Measurements from ENCODE around the gene SPEG. TPM values are rescaled to one million over a fixed set of nuclear protein-coding genes. Genes with fewer than 3 reads are reported as not detected.

SPEG gene
- total RNA-seq, 1 donor from 2014 or later: 0.07 TPM

DNA sequence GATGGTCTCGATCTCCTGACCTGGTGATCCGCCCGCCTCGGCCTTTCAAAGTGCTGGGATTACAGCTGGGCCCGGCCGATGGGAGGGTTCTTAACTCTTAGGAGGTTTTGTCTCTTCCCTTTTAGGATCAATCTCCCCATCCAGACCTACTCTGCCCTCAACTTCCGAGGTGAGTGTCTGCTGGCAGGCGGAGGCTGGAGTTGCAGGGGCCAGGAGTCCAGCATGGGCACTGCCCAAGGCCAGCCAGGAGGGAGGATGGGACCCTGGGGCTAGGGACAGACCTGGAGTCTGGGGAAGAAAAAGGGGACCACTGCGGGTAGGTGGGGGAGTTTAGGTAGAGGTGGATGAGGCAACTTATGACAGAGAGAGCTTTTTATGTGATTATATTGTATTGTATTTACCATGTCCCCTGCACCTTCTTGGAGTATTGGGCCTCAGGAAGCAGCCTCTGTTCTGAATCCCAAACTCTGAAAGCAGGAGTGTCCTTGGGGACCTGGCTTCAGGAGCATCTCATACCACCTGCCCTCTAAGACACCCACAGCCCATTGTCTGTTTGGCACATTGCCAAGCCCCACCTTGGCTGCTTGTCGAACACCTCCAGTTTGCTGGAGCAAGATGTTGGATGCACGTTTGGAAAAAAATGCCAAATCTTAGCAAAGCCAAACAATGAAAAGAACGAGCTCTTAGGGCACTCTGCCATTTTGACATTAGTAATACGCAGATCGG lies 10.8 kb upstream of the SPEG start:
- H3K27me3 Mint-ChIP-seq: peaks cover 18% of the 10 kb centered on the region

DNA sequence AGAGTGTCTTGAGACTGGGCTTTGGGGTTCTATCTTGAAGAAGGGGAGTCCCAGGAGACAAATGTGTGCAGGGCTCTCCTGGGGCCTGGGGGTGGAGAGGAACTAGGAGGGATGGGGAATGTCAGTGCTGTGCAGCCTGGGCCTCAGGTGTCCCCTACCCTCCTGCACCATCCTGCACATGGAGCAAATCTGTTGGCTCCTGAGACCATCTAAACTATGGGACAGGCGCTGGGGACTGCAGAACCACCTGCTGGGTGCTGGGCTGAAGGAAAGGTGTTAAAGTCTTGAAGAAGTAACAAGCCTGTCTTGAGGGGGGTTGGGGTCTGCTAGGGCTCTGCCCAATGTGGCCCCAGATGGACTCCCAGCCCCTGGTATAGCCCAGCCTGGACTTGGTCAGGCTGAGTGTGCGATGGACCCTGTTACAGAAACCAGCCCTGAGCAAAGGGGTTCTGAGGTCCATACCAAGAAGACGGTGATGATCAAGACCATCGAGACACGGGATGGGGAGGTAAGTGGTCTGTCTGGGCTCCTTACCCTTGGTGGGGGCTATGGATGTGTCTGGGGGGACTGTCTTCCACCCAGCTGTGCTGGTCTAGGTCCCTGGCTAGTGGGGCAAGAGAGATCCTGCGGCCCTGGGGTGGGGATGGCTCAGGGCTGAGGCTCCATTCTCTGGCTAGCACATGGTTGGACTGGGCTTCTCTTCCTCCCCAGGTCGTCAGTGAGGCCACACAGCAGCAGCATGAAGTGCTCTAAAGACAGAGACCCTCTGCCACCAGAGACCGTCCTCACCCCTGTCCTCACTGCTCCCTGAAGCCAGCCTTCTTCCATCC lies 9.2 kb upstream of the SPEG start:
- peaks cover 9% of the 10 kb centered on the region for H3K27me3 Mint-ChIP-seq
- no peak overlapping the region for H3K4me3 Mint-ChIP-seq
- no peak overlapping the region for H3K27ac Mint-ChIP-seq
- intact Hi-C loops (cut with micrococcal nuclease): no loop called here
- H3K9me3 Mint-ChIP-seq: no peaks in the 10 kb centered on the region
- no peak for DNase-seq
- no peaks in the 10 kb centered on the region for H3K4me1 Mint-ChIP-seq
- no peaks in the 10 kb centered on the region for H3K36me3 Mint-ChIP-seq (ENCODE audit: low read depth)

More for the DNA sequence above, 10.8 kb upstream of the SPEG start:
- Mint-ChIP-seq H3K36me3 (ENCODE audit: low read depth) (no peaks in the 10 kb centered on the region), H3K4me1 (no peaks in the 10 kb centered on the region), H3K27ac (no peak overlapping the region), H3K4me3 (no peak overlapping the region), H3K9me3 (no peaks in the 10 kb centered on the region)
- intact Hi-C loops (cut with micrococcal nuclease): no loop called here
- no peak for DNase-seq

DNA sequence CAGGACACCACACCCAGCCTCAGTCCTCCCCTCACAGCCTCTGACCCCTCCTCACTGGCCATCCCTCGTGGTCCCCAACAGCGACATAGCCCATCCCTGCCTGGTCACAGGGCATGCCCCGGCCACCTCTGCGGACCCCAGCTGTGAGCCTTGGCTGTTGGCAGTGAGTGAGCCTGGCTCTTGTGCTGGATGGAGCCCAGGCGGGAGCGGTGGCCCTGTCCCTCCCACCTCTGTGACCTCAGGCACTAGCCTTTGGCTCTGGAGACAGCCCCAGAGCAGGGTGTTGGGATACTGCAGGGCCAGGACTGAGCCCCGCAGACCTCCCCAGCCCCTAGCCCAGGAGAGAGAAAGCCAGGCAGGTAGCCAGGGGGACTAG lies 8.6 kb upstream of the SPEG start:
- H3K4me3 Mint-ChIP-seq: no peak overlapping the region
- no peaks in the 10 kb centered on the region for H3K9me3 Mint-ChIP-seq
- intact Hi-C loops (cut with micrococcal nuclease): no loop called here
- no peaks in the 10 kb centered on the region for H3K36me3 Mint-ChIP-seq (ENCODE audit: low read depth)
- DNase-seq: no peak
- H3K27me3 Mint-ChIP-seq: peaks cover 9% of the 10 kb centered on the region
- no peaks in the 10 kb centered on the region for H3K4me1 Mint-ChIP-seq
- no peak overlapping the region for H3K27ac Mint-ChIP-seq

DNA sequence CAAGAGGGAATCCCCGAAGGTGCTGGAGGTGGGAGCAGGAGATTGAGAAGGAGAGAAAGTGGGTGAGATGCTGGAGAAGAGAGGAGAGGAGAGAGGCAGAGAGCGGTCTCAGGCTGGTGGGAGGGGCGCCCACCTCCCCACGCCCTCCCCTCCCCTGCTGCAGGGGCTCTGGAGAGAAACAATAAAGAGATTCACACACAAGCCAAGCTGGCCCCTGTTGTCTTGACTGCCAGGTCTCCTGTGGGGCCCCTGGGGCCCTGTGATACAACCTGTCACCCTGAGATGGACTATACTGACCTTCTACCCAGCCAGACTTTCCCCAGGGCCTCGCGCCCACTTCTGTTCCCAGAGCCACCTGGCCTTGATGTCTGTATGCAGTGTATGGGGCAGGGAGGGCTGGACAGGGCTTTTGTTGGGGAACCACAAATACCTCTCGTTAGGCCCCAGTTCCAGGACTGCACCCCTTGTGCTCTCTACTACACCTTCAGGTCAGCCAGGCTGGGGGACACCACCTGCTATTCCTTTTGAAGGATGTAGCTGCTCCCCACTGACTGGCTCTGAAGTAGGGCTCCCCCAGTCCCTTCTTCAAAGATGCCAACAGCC lies 8.0 kb upstream of the SPEG start:
- Mint-ChIP-seq H3K9me3 (no peaks in the 10 kb centered on the region), H3K27me3 (peaks cover 9% of the 10 kb centered on the region), H3K4me3 (no peak overlapping the region), H3K36me3 (ENCODE audit: low read depth) (no peaks in the 10 kb centered on the region), H3K4me1 (no peaks in the 10 kb centered on the region), H3K27ac (no peak overlapping the region)
- DNase-seq: no peak
- intact Hi-C loops (cut with micrococcal nuclease): no loop called here

DNA sequence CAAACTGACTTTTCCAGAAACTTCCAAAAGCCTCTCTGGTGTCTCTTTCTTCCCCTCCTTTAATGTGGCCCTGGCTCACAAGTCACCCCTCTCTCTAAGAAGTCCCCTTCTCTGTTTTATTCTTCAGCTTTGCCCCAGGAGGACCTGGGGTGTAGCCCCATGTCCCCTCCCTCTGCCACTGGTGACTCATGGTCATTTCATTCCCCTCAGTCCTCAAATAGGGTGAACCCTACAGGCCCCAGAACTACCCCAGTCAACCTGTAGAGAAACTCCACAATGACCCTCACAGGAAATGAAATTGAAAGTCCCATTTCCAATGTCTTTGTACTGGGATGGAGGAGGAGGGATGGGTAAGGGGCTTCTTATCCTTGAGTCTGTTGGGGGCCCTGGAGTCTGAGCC lies 6.2 kb upstream of the SPEG start:
- Mint-ChIP-seq H3K27ac (no peak overlapping the region), H3K4me1 (no peaks in the 10 kb centered on the region), H3K4me3 (no peak overlapping the region), H3K36me3 (ENCODE audit: low read depth) (no peaks in the 10 kb centered on the region), H3K9me3 (no peaks in the 10 kb centered on the region), H3K27me3 (peaks cover 12% of the 10 kb centered on the region)
- intact Hi-C loops (cut with micrococcal nuclease): no loop called here
- DNase-seq: no peak

DNA sequence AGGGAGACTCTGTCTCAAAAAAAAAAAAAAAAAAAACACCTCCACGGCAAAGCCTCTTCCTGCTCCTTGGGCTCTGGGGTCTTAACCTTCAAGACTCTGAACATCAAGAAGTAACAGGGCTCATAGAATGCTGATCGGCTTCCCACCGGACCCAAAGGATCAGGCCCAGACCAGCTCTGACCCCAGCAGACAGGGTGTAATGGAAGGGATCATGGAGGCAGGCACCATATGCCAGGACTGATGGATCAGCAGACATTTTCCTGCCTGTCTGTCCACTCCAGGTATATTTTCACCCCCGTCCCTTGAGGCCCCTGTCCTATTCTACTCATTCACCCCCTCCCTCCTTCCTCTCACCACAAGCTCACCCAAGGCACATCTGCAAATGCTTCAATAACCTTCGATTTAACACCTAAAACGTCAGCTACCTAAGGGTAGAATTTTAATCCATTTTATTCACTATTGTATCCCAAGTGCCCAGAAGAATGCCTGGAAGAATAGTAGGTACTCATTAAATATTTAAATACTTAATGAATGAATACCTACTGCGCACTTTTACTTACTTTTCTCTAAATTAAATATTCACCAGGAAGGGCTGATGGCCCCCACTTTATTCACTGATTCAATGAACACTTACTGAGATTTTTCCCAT lies 4.6 kb upstream of the SPEG start:
- intact Hi-C loops (cut with micrococcal nuclease): no loop called here
- Mint-ChIP-seq H3K4me1 (no peaks in the 10 kb centered on the region), H3K36me3 (ENCODE audit: low read depth) (no peaks in the 10 kb centered on the region), H3K4me3 (no peak overlapping the region), H3K27ac (no peak overlapping the region), H3K9me3 (no peaks in the 10 kb centered on the region), H3K27me3 (peaks cover 21% of the 10 kb centered on the region)
- no peak for DNase-seq

DNA sequence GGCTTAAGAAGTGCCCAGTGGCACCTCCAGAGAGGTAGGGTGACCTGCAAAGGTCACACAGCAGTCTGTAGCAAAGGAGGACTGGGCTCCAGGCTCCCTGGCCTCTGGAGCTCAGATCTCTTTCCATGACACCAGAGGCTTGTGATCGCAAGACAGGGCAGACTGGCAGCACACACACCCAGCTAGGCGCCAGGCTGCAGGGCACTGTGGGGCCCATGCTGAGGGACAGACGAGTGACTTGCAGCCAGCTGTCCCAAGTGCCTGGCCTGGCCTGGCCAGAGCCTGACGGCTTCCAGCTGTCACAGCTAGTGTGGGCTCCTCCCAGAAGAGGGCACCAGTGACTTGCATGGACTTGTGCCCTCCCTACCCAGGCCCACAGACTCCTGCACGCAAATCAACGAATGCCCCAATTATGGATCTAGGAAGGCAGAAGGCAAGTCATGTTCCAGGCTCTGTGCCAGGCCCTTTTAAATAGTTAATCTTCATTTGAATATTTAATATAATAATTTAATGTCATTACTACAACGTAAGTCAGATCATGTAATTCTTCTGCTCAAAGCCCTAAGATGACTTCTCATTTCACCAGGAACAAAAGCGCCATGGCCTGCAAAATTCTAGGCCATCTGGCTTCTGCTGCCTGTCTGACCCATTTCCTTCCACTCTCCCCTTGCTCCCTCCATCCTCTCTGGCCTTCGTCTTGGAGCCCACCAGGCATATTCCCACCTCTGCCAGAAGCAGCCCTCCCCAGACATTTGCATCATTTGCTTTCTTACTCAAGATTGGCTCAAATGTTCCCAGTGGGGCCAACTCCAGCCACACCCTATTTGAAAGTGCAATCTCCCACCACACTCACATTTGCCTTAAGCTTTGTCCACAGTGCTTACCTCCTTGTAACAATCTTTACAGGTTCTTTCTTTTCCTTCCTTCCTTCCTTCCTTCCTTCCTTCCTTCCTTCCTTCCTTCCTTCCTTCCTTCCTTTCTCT lies 3.7 kb upstream of the SPEG start:
- intact Hi-C loops (cut with micrococcal nuclease): no loop called here
- no peaks in the 10 kb centered on the region for H3K36me3 Mint-ChIP-seq (ENCODE audit: low read depth)

DNA sequence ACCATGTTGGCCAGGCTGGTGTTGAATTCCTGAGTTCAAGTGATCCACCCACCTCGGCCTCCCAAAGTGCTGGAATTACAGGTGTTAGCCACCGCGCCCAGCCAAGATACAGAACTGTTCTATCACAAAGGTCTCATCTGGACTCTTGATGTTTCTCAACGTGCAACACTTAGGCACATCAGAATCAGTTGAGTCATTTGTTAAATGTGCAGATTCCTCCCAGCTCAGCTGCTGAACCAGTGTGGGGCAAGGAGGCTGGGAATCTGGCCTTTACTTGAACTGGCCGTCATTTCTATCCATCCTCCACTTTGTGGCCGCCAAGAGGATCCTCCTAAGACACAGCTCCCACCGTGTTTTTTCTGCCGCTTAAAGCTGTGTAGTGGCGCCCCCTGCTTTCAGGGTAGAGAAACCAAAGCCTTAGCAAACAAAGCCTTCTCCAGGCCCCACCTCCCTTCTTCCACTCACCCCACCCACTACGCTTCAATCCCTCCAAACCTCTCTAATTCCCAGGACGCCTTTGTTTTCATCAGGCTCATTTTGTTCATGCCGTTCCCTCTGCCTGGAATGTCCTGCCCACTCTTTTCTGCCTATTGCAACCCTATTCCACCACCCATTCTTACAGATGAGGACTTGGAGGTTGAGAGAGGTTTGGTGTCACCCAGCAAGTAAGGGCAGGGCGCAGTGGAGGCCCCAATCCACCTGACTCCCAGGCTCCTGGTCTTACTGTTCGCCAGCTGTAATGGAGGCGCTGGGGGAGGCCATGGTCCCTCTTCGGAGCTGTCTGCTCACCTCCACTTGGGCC lies 776 bp upstream of the SPEG start:
- no peak overlapping the region for H3K27ac Mint-ChIP-seq
- H3K4me3 Mint-ChIP-seq: no peak overlapping the region
- H3K4me1 Mint-ChIP-seq: no peaks in the 10 kb centered on the region
- H3K9me3 Mint-ChIP-seq: no peaks in the 10 kb centered on the region
- DNase-seq: peak; percentile 72
- H3K27me3 Mint-ChIP-seq: peaks cover 30% of the 10 kb centered on the region
- intact Hi-C loops (cut with micrococcal nuclease): loop anchor here (1.0 kb wide), 1 partner anchor 31 kb away; no protein-coding TSS in a partner anchor
- H3K36me3 Mint-ChIP-seq (ENCODE audit: low read depth): no peaks in the 10 kb centered on the region

More for the DNA sequence above, 3.7 kb upstream of the SPEG start:
- no peak overlapping the region for H3K4me3 Mint-ChIP-seq
- H3K27ac Mint-ChIP-seq: no peak overlapping the region
- H3K9me3 Mint-ChIP-seq: no peaks in the 10 kb centered on the region
- H3K4me1 Mint-ChIP-seq: no peaks in the 10 kb centered on the region
- no peak for DNase-seq
- H3K27me3 Mint-ChIP-seq: peaks cover 28% of the 10 kb centered on the region

DNA sequence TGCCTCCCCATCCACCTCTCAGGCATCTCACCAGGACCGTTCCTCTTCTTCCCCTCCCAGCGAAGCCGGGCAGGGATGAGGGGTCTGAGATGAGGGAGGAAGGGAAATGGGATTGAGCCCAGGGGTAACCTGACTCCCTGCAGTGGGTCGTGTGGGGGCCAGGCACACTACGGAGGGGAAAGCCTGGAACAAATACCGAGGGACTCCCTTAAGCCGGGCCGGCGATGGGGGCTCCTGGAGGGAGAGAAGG lies 250 bp upstream of the SPEG start:
- Mint-ChIP-seq H3K4me3 (no peak overlapping the region), H3K4me1 (no peaks in the 10 kb centered on the region), H3K27ac (no peak overlapping the region), H3K36me3 (ENCODE audit: low read depth) (no peaks in the 10 kb centered on the region), H3K27me3 (peaks cover 28% of the 10 kb centered on the region), H3K9me3 (no peaks in the 10 kb centered on the region)
- intact Hi-C loops (cut with micrococcal nuclease): loop anchor here (1.0 kb wide), 1 partner anchor 31 kb away; no protein-coding TSS in a partner anchor
- DNase-seq: no peak

DNA sequence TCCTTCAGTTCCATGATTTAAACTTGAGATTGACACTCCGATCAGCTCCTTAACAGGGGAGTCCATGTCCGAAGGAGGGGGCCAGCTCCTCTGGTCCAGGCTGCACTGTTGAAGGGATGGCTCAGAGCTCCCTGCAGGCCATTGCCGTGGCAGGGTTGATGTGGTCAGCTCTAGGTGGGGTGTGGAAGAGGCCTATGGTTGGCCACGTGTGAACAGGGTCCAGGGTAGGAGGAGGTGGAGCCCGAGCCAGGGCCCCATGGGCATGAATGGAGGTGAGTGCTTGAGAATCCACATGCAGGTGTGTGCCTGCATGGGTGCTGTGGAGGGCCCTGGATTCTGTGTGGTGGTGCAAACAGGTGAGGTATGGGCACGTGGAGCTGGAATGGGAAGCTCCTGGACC lies 1.1 kb downstream of the SPEG start:
- no peak overlapping the region for H3K4me3 Mint-ChIP-seq
- H3K27ac Mint-ChIP-seq: no peak overlapping the region
- intact Hi-C loops (cut with micrococcal nuclease): no loop called here
- H3K36me3 Mint-ChIP-seq (ENCODE audit: low read depth): no peaks in the 10 kb centered on the region
- H3K9me3 Mint-ChIP-seq: no peaks in the 10 kb centered on the region
- no peaks in the 10 kb centered on the region for H3K4me1 Mint-ChIP-seq
- peaks cover 36% of the 10 kb centered on the region for H3K27me3 Mint-ChIP-seq
- DNase-seq: no peak

DNA sequence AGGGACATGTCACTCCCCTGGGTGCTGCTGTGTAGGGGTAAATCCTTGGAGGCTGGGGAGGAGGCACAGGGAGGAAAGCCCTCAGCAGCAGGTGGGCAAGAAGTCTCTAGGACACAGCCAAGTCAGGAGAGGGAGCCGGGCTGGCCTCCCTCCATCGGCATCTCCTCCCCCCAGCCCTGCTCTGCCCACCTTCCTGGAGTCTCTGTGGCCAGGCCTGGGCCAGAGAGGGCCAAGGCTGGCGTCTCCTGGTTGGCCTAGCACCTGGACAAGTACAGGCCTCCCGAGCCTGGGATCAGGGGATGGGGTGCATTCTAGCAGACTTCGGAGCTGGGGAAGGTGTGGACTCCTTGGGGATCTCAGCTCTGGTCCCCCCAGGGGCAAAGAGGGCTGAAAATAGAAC lies 1.8 kb downstream of the SPEG start:
- no peak for DNase-seq
- no peak overlapping the region for H3K4me3 Mint-ChIP-seq
- no peaks in the 10 kb centered on the region for H3K9me3 Mint-ChIP-seq
- intact Hi-C loops (cut with micrococcal nuclease): no loop called here
- peaks cover 6% of the 10 kb centered on the region for H3K4me1 Mint-ChIP-seq
- no peak overlapping the region for H3K27ac Mint-ChIP-seq
- no peaks in the 10 kb centered on the region for H3K36me3 Mint-ChIP-seq (ENCODE audit: low read depth)
- H3K27me3 Mint-ChIP-seq: peaks cover 44% of the 10 kb centered on the region

DNA sequence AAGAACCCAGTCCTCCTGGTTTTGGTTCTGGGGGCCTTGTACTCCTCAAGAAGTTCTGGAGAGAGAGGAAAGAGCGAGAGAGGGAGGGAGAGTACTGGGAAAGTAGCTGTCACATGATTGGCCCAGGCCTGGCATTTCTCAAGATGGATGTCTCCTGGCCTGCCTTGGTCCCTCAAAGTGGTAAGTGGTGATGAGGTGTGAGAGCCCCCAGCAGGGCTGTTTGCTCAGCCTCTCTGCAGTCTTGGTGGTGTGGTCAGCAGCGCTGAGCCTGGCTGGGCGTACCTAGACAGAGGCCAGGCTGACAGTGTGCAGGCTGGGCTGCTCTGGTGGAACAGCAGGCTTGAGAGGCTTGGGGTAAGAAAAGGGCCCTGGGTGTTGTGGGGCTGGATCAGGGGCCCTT lies 2.5 kb downstream of the SPEG start:
- H3K36me3 Mint-ChIP-seq (ENCODE audit: low read depth): no peaks in the 10 kb centered on the region
- no peak for DNase-seq
- no peak overlapping the region for H3K27ac Mint-ChIP-seq
- intact Hi-C loops (cut with micrococcal nuclease): no loop called here
- H3K4me3 Mint-ChIP-seq: no peak overlapping the region
- peaks cover 45% of the 10 kb centered on the region for H3K27me3 Mint-ChIP-seq
- H3K4me1 Mint-ChIP-seq: peaks cover 7% of the 10 kb centered on the region
- no peaks in the 10 kb centered on the region for H3K9me3 Mint-ChIP-seq
